GM21367 (cell line): Measurements from ENCODE around the gene ZFAND4.
"Not testable (repeated sequence)": the region's sequence is repeated elsewhere in the genome, so short reads cannot be mapped to it uniquely, and the experiment has no call there.

Experiments
- ATAC-seq: cut with Tn5 transposase; IDR thresholded peaks from one replicate; pipeline ENCODE4 v1.9.1; 2021; ENCODE audit not compliant: unreplicated experiment

The ZFAND4 gene

DNA sequence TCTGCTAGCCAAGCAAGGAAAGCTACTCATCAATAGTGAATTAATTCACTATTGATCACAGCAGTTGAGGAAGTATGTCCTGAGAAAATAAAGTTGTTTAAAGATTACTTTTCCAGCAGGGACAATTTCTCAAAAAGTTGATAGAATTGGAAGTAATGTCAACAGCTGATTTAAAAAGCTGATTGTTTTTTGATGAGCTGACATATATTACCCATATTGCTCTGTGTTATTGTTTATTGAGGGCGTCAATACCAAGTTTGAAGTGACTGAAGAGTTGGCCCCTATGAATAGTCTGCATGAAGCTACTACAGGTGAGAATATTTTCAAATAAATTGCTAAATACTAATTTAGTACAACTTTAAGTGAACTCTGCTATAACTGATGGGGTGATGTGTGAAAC is 28.0 kb downstream of the ZFAND4 start:
- no peak for ATAC-seq

DNA sequence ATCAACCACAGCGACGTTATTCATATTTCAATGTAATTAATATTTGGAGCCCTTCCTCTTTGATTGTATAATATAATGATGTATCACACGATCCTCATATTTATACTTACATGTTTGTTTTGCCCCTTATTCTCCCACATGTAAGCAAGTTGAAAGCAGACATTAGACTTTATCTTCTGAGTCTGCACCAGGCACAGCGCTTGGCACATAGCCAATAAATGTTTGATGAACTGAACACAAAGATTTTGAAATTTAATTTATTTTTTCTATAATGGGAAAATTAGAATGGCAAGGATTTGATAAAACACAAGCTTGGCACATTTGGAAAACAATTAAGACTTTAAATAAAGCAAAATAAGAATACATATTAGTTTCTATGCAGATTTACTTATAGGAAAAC is 31.6 kb downstream of the ZFAND4 start:
- no peak for ATAC-seq

DNA sequence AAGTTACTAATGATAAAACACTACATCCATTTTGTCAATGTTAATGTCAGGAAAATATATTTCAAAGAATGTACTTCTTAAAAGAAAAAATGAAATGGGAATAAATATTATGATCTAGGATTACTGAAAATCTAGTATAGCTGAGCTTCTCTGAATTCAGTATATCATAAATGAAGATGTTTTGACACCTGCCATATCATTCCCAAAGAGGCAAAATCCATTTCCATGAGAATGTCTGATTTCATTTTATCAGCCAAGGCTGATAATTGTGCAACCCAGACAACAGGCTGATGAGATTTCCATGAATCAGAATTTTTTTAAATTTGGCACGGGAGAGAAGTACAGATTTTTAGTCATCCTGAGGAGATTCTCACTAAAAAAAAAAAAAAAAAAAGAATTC is 32.5 kb downstream of the ZFAND4 start:
- no peak for ATAC-seq

DNA sequence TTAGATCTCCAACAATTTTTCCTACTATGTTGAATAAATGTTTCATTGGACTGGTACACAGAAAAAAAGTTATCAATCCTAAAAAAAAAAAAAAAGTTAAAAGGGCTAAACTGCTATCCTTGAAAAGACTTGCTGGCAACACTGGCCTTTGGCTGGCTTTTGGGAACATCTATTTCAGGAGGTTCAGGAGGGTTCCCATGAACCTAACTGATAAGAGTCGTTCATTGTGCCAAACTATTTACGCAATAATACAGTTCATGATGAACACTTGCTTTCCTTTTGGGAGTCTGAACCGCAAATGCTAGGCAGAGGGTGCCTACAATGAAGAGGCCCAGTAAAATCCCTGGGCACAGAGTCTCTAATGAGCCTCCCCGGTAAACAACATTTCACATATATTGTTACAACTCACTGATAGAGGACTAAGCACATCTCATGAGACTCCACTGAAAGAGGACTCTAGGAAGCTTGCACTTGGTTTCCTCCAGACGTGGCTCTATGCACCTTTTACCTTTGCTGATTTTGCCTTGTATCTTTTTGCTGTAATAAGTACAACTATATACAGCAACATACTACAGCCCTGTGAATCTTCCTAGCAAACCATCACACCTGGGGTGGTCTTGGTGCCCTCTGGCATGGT is 45.0 kb downstream of the ZFAND4 start:
- no peak for ATAC-seq

DNA sequence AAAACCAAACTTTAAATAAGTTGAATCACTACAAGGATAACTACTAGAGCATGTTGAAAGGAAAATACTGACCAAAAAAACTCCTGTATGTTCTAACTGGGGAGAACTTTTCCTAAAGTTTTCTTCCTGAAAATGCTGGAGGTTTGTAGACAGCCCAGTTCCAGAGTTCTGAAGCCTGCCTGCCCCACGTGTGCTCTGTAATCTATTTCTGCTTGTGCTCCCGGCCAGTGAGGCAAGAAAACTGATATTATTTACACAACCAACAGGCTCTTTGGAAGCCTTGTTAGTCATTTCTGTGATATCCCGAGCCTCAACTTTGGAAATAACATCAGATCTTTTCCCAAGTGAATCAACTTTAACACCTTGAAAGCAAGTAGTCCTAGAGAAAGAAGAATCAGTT is 46.7 kb downstream of the ZFAND4 start:
- ATAC-seq: no peak

DNA sequence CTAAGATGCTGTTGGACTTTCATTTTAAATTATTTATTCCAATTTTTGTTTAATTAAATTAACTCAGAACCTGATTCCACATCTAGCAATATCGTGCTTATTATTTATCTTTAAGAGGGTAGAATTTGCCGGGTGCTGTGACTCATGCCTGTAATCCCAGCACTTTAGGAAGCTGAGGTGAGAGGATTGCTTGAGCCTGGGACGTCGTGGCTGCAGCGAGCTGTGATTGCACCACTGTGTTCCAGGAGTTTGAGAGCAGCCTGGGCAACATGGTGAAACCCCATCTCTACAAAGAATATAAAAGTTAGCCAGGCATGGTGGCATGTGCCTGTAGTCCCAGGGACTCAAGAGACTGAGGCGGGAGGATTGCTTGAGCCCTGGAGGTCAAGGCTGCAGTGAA is 47.8 kb downstream of the ZFAND4 start:
- ATAC-seq: no peak

DNA sequence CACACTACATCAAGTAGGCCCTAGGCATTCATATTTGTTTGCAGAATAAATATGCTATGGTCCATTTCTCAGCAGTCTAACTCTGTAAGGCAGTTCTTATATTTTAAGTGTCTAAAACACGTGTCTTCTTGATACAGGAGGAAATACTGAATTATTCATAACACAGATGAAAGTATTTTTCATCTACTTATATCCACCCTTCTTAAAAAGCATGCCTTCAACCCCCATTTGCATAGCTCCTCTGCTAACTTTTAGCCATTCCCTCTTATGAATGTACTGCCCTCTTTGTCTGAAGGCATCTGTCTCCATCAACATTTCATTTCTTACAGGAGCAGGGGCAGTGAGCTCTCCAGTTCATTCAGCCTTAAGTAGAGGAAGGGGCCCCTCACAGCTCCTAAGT is 57.7 kb downstream of the ZFAND4 start:
- ATAC-seq: no peak

DNA sequence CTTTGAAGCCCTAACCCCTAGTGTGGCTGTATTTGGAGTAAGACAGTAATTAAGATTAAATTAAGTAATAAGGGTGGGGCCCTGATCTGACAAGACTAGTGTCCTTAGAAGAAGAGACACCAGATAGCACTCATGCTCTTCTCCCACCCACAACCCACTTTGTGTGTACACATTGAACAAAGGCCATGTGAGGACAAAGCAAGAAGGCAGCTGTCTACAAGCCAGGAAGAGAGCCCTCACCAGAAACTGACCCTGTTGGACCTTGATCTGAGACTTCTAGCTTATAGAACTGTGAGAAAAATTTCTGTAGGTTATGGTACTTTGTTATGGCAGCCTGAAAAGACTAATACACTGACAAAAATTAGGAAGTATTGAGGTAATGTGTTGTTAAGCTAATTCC is 59.8 kb downstream of the ZFAND4 start:
- no peak for ATAC-seq

DNA sequence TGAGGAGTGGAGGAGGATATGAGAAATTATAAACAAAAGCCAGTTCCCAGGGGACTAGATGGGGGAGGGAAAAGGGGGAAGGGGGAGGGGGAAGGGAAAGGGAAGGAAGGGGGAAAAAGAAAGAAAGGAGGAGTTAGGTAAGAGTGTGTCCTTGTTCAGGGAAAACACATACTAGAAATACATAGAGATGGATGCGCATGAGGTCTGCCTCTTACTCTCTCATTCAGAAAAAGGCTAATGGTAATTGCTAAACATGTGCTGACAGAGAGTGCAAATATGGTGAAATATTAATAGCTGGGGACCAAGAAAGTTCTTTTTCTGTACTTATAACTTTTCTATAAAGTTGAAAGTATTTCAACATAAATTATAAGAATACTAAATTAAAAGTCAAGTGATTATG is 64.5 kb downstream of the ZFAND4 start:
- no peak for ATAC-seq

DNA sequence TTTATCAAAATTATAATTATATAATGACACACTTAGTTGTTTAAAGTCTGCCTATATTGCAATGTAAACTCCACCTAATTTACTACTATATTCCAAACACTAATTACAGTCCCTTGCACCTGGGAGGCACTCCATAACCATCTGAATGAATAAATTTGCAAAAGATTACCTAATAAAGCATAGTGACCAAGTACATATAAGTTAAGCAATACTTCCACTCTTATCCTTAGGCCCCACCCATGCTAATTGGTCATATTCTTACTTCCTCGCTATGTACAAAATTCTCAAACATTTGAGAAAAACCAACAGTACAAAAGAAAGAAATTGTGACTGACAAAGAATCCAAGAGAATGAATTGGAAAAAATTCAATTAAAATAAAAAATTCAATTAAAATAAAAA is 65.3 kb downstream of the ZFAND4 start:
- ATAC-seq: no peak

DNA sequence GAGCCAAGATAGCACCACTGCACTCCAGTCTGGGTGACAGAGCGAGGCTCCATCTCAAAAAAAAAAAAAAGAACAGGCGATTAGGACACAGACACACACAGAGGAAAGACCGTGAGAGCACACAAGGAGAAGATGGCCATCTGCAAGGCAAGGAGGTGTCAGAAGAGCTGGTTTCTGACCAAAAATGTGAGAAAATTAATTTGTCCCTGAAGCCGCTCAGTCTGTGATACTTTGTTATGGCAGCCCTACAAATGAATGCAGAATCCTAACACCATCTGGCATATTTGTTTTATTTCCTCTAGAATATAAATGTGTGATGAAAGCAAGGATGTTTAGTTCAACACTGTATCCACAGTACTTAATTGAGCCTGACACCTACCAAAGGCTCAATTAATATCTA is 69.7 kb downstream of the ZFAND4 start:
- ATAC-seq: no peak

DNA sequence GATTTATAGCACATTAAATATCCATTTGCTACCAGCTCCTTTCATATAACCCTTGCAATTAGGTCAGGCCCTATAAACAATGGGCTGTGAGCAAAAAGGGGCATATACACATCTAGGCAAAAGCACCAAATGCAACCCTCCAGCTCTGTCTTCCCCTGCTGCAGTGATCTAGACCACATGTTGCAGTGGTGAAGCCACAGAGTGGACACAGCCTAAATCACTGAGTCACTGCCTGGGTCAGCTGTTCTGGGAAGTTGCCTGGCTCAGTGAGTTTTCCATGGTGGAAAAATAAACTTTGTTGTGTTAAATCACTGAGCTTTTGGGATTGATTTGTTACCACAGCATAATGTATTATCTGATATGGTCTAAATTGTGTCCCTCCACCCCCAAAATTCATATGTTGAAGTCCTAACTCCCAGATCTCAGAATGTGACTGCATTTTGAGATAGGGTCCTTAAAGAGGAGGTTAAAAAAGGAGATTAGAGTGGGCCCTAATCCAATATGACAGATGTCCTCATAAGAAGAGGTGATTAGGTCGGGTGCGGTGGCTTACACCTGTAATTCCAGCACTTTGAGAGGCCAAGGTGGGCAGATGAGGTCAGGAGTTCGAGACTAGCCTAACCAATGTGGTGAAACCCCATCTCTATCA is 70.4 kb downstream of the ZFAND4 start:
- no peak for ATAC-seq

DNA sequence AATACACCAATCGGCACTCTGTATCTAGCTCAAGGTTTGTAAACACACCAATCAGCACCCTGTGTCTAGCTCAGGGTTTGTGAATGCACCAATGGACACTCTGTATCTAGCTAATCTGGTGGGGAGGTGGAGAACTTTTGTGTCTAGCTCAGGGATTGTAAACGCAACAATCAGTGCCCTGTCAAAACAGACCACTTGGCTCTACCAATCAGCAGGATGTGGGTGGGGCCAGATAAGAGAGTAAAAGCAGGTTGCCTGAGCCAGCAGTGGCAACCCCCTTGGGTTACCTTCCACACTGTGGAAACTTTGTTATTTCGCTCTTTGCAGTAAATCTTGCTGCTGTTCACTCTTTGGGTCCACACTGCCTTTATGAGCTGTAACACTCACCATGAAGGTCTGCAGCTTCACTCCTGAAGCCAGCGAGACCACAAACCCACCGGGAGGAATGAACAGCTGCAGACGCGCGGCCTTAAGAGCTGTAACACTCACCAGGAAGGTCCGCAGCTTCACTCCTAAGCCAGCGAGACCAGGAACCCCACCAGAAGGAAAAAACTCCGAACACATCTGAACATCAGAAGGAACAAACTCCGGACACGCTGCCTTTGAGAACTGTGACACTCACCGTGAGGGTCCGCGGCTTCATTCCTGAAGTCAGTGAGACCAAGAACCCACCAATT is 71.2 kb downstream of the ZFAND4 start:
- ATAC-seq: not testable (repeated sequence)

DNA sequence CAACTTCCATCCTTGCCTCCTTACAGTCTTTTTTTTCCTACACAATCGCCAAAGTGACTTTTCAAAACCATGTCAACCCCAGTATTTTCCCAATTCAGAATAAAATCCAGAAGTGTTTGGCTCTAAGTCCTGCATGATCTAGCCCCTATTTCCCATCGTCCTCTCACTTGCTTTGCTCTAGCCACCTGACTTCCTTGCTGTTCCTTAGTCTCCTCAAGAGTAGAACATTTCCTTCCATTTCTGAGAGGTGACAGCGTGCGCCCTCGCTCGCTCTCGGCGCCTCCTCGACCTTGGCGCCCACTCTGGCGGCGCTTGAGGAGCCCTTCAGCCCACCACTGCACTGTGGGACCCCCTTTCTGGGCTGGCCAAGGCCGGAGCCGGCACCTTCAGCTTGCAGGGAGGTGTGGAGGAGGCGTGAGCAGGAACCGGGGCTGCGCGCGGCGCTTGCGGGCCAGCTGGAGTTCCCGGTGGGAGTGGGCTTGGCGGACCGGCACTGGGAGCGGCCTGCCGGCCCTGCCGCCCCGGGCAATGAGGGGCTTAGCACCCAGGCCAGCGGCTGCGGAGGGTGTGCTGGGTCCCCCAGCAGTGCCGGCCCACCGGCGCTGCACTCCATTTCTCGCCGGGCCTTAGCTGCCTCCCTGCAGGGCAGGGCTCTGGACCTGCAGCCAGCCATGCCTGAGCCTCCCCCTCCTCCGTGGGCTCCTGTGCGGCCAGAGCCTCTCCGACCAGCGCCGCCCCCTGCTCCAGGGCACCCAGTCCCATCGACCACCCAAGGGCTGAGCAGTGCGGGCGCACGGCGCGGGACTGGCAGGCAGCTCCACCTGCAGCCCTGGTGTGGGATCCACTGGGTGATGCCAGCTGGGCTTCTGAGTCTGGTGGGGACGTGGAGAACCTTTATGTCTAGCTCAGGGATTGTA is 72.0 kb downstream of the ZFAND4 start:
- not testable (repeated sequence) for ATAC-seq

DNA sequence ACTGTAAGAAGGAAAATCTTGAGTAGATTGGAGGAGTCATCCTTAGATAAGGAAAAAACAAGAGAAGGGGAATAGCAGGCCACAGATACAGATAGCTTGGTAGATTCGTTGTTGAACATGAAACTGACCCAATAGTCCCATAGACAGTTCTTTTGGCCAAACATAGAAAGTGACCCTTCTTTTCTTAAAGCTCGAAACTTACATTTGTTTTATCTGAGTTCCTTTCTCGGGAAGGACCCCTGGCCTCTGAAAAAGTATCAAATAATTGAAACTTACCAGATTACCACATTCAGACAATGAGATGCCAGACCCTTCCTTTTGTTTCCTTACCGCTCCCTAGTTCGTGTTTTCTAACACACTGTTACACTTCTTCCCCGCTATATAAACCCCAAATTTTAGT is 72.9 kb downstream of the ZFAND4 start:
- no peak for ATAC-seq

DNA sequence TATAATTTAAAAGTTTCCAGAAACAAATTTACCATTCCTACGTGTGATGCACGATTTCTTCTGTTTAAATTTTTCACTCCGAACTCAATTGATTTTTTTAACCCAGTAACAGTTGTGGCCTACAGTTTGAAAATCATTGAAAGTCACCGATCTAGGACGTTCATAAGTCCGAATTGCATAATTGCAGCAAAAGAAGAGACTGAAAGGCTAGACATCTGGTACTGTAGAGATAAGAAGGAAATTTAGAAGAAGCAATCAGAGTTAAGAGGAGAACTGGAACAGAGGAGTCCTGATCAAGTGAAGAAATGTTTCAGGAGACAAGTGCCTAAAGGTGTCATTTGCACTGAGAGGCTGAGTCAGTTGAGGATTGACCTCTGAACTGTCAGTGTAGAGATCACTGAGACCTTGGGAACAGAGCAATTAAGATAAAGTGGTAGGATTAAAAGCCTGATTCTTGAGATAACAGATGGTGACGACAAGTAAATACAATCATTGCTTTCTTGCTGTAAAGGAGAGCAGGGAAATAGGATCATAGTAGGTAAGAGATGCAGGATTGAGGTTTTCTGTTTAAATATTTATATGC is 73.5 kb downstream of the ZFAND4 start:
- ATAC-seq: no peak

DNA sequence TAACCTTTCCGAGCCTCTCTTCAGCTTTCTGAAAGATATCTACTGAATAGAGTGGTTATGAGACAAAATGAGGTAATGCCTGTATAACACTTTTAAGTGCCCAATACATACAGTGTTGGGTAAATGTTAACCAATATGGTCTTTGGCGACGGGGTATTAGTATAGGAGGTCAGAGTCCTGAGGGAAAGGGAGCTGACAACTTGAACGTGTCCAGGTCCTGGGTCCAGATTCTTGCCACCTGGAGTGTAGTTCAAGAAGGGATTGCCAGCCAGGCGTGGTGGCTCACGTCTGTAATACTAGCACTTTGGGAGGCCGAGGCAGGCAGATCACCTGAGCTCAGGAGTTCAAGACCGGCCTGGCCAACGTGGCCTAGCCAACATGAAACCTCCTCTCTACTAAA is 76.0 kb downstream of the ZFAND4 start:
- ATAC-seq: no peak

DNA sequence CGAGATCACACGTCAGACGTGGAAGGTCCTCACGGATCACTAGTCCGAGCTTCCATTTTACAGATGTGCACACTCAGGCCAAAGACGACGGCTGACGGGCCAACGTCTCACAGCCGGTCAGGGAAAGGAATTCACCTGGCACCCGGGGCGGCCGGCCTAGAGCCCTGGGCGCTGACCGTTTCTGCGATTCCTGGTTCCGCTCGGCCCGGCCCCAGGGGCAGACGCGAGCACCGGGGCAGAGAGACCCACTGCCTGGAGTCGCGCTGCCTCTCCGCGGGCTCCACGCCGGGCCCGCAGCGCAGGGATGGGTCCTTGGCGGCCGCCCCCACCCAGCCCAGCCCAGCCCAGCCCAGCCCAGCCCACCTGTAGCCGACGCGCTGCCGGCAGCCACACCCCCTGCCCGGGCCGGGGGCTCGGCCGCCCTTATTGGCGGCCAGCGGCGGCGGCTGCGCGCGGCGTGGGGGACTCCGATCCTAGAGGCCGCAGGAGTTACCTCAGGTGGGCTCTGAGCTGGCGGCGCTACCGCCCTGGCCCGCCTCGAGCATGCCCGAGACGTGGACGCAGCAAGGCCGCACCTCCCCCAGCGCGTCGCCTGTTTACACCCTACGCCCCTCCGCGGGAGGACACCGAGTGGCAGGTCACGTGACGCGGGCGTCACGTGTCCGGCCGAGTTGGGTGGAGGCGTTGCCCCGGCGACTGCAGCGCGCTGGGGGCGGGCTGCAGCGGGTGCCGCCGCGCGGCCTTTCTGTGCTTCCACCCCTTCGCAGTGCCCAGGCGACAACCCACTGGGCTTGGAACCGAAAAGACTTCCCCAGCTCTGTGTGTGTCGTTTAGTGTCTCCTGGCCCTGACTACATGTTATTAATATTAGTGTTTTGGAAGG is 78.1 kb downstream of the ZFAND4 start:
- peak; percentile 88 for ATAC-seq

DNA sequence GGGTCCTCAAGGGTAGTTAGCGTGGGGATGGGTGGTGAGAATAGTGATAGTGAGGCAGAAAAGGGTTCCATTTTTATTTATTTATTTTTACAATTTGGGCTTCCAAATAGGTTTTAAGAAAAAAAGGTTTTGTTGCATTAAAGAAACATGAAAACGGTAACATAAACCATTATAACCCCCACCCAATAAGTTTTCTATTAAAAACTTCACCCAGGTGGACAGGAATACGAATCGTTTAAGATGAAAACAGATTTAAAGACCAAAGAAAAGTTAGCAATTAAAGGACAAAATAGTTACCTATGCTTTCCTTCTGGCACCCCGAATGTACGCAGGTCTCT is 78.7 kb downstream of the ZFAND4 start:
- ATAC-seq: no peak

DNA sequence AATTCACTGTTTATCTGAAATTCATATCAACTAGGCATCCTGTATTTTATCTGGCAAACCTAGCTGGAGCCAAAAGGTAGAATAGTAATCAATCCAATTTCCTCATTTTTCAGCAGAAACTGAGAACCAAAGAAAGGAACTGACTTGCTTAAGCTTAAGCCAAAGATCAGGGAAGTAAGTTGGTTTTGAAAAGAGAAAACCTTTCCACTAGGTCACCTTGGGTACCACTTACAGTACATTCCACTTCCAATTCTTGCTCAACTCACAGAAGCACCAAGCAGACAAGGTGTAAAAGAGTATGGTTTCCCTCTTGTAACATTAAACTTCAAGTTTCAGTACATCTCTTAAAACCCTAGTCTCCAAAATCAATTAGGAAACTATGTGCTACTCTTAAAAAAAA is 79.6 kb downstream of the ZFAND4 start:
- no peak for ATAC-seq
